HG03520 (cell line): ENCODE measurements around the gene MACROD2.

Source experiments
- ATAC-seq: cut with Tn5 transposase; IDR thresholded peaks from one replicate; pipeline ENCODE4 v1.9.1; 2021; ENCODE audit warnings: mild to moderate bottlenecking, moderate library complexity; ENCODE audit not compliant: unreplicated experiment

The MACROD2 gene

GRCh38 chr20:14885661-14886060 lies 890.3 kb downstream of the MACROD2 start:
- no peak for ATAC-seq

GRCh38 chr20:14888134-14888533 lies 892.8 kb downstream of the MACROD2 start:
- no peak for ATAC-seq

- ATAC-seq, result no peak
Observed at GRCh38 chr20:14889496-14890255, 894.4 kb downstream of the MACROD2 start.

GRCh38 chr20:14890713-14891112 lies 895.4 kb downstream of the MACROD2 start:
- no peak for ATAC-seq

GRCh38 chr20:14892782-14893181 lies 897.5 kb downstream of the MACROD2 start:
- ATAC-seq, result no peak

- no peak for ATAC-seq
Observed at GRCh38 chr20:14896569-14896968, 901.3 kb downstream of the MACROD2 start.

- no peak for ATAC-seq
Observed at GRCh38 chr20:14897608-14898007, 902.3 kb downstream of the MACROD2 start.

- ATAC-seq, result peak; percentile 92
Observed at GRCh38 chr20:14902432-14903089, 907.2 kb downstream of the MACROD2 start.

GRCh38 chr20:14906908-14907434 lies 911.7 kb downstream of the MACROD2 start:
- no peak for ATAC-seq

GRCh38 chr20:14910126-14910525 lies 914.8 kb downstream of the MACROD2 start:
- ATAC-seq, result no peak

- no peak for ATAC-seq
Observed at GRCh38 chr20:14913896-14914620, 918.7 kb downstream of the MACROD2 start.

GRCh38 chr20:14914633-14915032 lies 919.3 kb downstream of the MACROD2 start:
- no peak for ATAC-seq

- ATAC-seq, result no peak
Observed at GRCh38 chr20:14915356-14915755, 920.0 kb downstream of the MACROD2 start.

GRCh38 chr20:14916360-14916920 lies 921.1 kb downstream of the MACROD2 start:
- no peak for ATAC-seq

- no peak for ATAC-seq
Observed at GRCh38 chr20:14918281-14918680, 923.0 kb downstream of the MACROD2 start.

- ATAC-seq, result no peak
Observed at GRCh38 chr20:14918976-14919375, 923.7 kb downstream of the MACROD2 start.

GRCh38 chr20:14919501-14920081 lies 924.3 kb downstream of the MACROD2 start:
- ATAC-seq, result no peak

- ATAC-seq, result no peak
Observed at GRCh38 chr20:14921513-14921912, 926.2 kb downstream of the MACROD2 start.

GRCh38 chr20:14922503-14923267 lies 927.4 kb downstream of the MACROD2 start:
- ATAC-seq, result no peak

GRCh38 chr20:14924433-14924832 lies 929.1 kb downstream of the MACROD2 start:
- no peak for ATAC-seq
